Tibial nerve (tissue), 3 donors: ENCODE measurements around the gene ACOT4.

Experiments used
- CTCF ChIP-seq, 5 experiments: fragments of 200-600 bp in 3 of 5; fragments of 450-650 bp in 2 of 5; sonication (generic) in 3 of 5; IDR thresholded peaks; one replicate each; pipeline ENCODE4 v1.5.1; 2016 to 2019; ENCODE audit warnings: antibody characterized with exemption in 5 of 5, mild to moderate bottlenecking in 3 of 5, moderate library complexity in 2 of 5
- POLR2A ChIP-seq, 2 donors: fragments of 450-650 bp; IDR thresholded peaks; one replicate each; pipeline ENCODE4 v1.6.1; 2017; ENCODE audit warnings: antibody characterized with exemption in 2 of 2, mild to moderate bottlenecking in 2 of 2, moderate library complexity in 2 of 2

DNA sequence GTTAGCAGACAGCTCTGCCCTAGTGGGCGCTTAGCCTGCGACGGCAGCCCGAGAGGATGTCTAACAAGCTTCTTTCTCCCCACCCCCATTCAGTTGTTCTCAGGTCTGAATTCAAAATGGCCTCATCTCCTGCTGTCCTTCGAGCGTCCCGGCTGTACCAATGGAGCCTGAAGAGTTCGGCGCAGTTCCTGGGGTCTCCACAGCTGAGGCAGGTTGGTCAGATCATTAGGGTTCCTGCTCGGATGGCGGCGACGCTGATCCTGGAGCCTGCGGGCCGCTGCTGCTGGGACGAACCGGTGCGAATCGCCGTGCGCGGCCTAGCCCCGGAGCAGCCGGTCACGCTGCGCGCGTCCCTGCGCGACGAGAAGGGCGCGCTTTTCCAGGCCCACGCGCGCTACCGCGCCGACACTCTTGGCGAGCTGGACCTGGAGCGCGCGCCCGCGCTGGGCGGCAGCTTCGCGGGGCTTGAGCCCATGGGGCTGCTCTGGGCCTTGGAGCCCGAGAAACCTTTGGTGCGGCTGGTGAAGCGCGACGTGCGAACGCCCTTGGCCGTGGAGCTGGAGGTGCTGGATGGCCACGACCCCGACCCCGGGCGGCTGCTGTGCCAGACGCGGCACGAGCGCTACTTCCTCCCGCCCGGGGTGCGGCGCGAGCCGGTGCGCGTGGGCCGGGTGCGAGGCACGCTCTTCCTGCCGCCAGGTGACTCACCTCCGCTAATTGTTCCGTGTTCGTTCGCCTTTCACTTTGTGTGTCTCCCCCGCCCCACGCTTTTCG, 22.3 kb upstream of the ACOT4 start, which contains the start of gene ACOT2:
- peak; percentile 39 to 41 for TF ChIP-seq POLR2A (IDR thresholded peaks at IDR 0.05)
- peak in 2 of 5 experiments; percentile 19 to 37 for TF ChIP-seq CTCF (IDR thresholded peaks at IDR 0.05)
